GM19025 (cell line): ENCODE measurements around the gene GHRHR.
A peak's percentile ranks its signal among the peaks of the same experiment; 100 is the strongest.

Source experiments
- ATAC-seq: cut with Tn5 transposase; IDR thresholded peaks from one replicate; pipeline ENCODE4 v1.9.1; 2021; ENCODE audit warnings: mild to moderate bottlenecking, low read depth, moderate library complexity; ENCODE audit not compliant: unreplicated experiment

The GHRHR gene

GRCh38 chr7:30927559-30927958 is 36.2 kb upstream of the GHRHR start:
- ATAC-seq = no peak

- no peak for ATAC-seq
These were observed 35.4 kb upstream of the GHRHR start for GRCh38 chr7:30928254-30928872.

- ATAC-seq = no peak
These were observed 34.1 kb upstream of the GHRHR start for GRCh38 chr7:30929686-30930085.

DNA sequence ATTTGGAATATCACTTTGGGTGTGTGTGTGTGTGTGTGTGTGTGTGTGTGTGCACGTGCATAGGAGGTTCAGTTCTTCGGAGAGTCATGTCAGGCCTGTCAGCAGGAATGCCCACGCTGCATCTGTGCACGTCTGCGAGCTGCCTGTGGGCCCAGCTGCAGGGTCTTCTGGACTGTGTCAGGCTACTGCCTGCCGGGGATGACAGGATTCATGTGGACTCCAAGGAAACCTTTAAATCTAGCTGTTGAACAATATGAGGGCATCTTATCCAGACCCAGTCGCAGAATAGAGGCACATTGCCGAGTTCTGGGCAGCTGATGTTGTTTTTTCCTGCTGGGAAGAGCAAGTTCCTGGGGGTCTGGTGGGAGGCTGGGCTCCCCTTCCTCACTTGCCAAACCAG is 33.1 kb upstream of the GHRHR start:
- no peak for ATAC-seq

GRCh38 chr7:30931161-30931928 is 32.4 kb upstream of the GHRHR start:
- no peak for ATAC-seq

DNA sequence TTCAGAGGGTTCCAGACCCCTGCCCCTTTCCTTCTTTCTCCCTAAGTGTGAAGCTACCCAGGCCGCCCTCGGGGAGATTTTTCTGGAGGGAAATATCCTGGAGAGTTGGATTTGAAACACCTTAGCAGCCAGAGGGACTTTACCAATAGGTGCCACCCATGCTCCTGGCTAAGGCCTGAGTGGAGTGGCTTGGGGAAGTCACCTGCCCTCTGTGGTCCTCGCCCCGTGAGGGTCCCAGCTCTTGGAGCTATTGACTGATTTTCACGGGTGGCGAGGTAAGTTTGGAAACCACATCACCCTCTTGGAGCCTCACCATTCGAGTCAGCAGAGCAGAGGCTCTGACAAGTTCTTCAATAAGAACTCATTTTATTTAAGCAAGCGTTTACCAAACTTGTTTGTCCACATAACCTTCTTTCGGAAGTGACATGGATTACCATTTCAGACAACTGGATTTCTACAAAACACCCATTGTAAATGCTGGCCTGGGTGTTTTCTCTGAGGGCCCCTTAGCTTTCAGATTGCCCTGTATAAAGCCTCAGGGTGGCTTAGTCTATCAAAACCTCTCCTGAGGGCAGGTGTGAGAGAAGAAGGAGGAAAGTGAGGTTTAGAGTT is 31.7 kb upstream of the GHRHR start:
- ATAC-seq = no peak

DNA sequence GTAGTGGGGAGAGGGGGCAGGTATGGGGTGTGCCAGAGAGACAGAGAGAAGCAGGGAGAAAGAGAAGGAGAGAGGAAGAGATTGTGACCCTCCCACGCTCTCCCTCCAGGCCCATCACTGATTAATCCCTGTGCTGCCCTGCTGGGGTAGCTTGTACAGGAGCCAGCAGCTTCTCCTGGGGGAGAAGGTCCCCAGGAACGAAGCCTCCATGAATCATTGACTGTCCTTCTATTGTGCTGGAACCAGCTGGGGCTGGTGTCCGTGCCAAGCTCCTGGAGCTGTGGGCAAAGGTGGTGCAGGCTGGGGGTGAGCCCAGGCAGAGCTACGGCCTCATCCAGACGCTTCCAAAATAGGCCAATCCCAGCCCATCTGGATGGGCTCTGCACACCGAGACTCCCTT is 31.2 kb upstream of the GHRHR start:
- no peak for ATAC-seq

DNA sequence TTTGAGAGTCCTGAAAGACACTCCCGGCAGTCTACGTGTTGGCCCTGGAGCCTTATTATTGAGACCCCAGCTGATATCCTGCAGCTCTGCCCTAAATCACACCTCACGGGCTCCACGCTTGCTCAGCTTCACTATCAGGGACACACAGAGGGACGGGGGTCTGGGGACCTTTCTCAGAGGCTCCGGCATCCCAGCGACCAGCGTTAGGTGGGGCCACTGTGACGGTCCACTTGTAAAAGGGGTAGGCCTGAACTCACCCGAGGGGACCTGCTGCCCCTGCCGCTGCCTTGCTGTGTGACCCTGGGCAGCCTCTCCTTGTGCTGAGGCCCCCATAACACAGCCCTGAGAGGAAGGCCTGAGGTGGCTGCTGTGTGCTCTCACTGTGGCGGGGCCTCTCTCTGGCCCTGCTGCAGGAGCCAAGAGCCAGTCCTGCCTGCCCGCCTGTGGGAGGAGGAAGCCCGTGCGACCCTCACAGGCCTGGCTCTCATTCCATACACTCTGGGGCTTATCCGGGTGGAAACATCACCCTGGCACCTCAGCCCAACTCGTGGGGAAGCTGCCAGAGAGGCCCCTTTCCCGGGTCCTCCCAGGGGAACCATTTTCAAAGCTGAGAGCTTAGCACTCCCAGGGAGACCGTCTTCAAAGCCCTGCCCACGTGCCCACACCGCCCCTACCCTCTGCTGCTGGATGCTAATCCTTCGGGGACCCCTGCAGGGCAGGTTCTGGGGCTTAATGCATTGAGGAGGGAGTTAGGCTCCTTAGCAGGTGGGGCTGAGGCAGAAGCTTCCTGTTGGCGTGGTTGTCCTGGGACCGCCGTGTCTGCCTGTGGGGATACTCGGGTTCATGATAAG is 30.4 kb upstream of the GHRHR start:
- ATAC-seq = no peak

- no peak for ATAC-seq
These were observed 29.5 kb upstream of the GHRHR start for GRCh38 chr7:30934225-30934624.

DNA sequence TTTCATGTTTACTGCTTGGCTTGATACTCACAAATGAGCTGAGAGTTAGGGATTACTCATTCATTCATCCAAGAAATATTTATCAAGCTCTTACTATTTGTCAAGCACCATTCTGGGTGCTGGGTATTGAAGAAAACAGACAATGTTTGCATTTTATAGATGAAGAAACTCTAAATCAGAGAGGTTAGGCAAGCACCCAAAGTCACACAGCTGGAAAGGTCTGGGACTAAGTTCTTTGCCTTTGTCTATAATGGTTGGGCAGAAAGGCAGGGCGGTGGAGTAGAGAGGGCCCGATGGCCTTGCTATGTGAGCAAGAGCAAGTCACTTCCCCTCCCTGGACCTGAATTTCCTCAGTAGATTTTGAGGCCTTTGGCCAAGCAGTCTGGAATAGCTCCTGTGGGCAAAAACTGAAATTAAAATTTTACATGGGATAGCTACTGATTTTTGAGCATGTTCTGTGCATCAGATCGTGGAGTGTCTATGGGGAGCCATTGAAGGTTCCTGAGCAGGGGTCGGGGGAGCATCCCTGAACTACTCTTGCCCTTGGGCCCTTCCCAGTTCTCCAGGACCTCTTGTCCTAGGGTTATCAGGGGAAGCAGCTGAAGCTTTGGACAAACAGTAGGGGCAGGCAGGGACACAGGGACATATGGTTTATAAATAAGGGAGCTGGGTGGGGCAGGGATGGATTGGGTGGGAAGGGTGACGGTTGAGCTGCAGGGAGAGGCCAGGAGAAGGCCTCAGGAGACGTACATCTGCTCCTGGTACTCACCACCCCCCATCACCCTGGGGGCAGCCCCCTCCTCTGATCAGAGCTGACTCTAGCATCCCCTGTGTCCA is 28.8 kb upstream of the GHRHR start:
- no peak for ATAC-seq

- ATAC-seq = no peak
These were observed 28.2 kb upstream of the GHRHR start for GRCh38 chr7:30935569-30935877.

DNA sequence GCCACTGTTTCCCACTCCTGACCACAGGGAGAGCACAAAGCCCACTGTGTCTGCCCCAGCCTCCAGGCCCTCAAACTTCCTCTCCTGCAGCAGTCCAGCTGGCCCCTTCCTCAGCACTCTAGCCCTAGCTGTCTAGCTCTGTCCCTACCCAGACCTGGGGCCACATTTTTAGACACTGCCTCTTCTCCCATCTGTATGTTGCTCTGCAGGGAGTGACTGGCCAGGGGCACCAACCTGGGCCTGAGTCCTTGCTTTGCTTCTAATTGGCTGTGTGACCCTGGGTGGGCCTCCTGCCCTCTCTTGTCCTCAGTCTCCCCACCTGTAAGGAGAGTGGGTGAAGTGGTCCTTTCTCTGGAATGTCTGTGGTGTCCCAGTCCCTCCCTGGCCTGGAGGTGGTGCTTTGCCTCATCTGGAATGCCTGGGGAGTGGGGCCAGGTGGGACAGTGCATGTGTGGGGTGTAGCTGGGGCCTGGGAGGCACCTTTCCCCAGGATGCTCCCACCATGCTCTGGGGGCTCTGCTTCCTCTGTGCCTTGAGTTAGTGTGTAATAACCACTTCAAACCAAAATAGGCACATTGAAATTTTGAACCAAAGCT is 27.0 kb upstream of the GHRHR start:
- no peak for ATAC-seq

GRCh38 chr7:30937416-30937815 is 26.3 kb upstream of the GHRHR start:
- ATAC-seq = no peak

DNA sequence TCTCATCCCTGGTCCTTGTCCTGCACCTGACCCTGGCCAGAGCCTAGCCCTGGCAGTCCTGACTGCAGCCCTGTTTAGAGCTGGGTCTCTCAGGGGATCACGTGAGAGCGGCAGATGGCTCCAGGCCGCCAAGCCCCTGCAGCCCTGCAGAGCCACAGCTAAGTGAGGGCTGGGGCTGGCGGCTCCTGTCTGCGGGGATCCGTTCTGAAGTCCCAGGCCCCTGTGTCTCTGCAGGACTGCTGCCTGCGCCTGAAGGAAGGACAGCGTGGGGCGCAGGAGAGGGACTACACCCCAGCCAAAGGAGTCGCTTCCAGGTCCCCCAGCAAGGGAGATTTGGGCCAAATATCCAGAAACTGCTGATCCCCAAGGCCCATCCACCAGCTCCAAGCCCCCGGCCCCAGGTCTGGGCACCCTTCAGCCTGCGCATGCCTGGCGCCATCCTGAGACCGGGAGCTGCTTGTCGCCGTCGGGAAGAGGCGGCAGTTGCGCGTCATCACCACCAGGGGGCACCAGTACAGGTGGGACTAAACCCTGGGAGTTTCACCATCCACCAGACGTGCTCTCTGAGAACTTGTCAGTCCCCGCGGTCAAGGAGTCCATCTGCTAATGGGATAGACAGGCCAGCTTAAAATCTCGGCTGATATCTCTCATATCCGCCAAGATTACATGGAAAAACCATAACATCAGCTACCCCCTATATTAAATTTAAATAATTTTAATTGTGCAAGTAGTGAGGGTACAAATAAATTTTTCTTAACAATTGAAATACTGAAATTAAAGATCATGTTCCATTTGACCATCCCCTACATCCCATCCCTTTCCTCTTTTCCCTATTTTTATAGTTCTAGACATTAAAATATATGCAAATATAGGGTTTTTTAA is 25.1 kb upstream of the GHRHR start:
- peak; percentile 59 for ATAC-seq

GRCh38 chr7:30941582-30942323 is 22.0 kb upstream of the GHRHR start:
- no peak for ATAC-seq

DNA sequence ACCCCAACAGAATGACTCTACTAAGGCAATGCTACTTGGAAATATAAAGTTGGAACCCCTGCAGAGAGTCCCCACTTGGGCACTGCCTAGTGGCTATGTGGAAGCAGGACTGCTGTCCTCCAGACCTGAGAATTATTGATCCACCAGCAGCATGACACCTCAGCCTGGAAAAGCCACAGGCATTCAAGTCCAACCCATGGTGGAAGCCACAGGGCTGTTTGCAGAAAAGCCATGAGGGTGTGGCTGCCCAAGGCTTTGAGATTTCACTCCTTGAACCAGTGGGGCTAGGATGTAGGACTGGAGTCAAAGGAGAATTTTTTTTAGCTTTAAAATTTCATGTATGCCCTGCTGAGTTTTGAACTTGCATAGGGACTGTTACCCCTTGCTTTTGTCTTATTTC is 13.6 kb upstream of the GHRHR start:
- no peak for ATAC-seq

- no peak for ATAC-seq
These were observed 8.8 kb upstream of the GHRHR start for GRCh38 chr7:30954914-30955313.

DNA sequence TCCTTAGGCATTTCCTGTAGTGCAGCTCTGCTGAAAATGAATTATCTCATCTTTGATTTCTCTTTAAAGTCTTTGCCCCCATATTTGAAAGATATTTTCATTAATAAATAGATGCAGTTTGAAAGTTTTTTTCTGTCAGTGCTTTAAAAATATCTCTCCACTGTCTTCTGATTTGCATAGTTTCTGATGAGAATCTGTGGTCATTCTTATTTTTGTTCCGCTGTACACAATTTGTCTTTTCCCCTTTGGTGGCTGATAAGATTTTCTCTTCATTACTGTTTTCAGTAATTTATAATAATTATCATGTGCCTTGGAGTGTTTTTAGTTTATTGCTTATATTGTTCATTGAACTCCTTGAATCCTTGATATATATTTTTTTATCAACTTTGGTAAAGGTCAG is 7.0 kb upstream of the GHRHR start:
- ATAC-seq = no peak
